GM21367 (cell line): ENCODE results near the gene CCNH.

Experiments
- ATAC-seq: cut with Tn5 transposase; IDR thresholded peaks from one replicate; pipeline ENCODE4 v1.9.1; 2021; ENCODE audit not compliant: unreplicated experiment

CCNH gene

GRCh38 chr5:87403899-87404298, 8.8 kb downstream of the CCNH start:
- no peak for ATAC-seq

GRCh38 chr5:87403409-87403808, 9.3 kb downstream of the CCNH start:
- no peak for ATAC-seq

- no peak for ATAC-seq
Measured at GRCh38 chr5:87401626-87402025, 11.1 kb downstream of the CCNH start.

- peak; percentile 82 for ATAC-seq
Measured at GRCh38 chr5:87400305-87400899, 12.3 kb downstream of the CCNH start.

- no peak for ATAC-seq
Measured at GRCh38 chr5:87399720-87400119, 13.0 kb downstream of the CCNH start.

GRCh38 chr5:87398981-87399614, 13.6 kb downstream of the CCNH start:
- ATAC-seq, result no peak

- no peak for ATAC-seq
Measured at GRCh38 chr5:87394411-87395165, 18.1 kb downstream of the CCNH start.

GRCh38 chr5:87393331-87393730, 19.4 kb downstream of the CCNH start:
- ATAC-seq, result no peak

GRCh38 chr5:87392801-87393200, 19.9 kb downstream of the CCNH start:
- no peak for ATAC-seq

GRCh38 chr5:87392170-87392569, 20.6 kb downstream of the CCNH start:
- no peak for ATAC-seq

- no peak for ATAC-seq
Measured at GRCh38 chr5:87390576-87391199, 22.0 kb downstream of the CCNH start.

GRCh38 chr5:87390075-87390474, 22.7 kb downstream of the CCNH start:
- ATAC-seq, result no peak

- ATAC-seq, result no peak
Measured at GRCh38 chr5:87389296-87390034, 23.3 kb downstream of the CCNH start.

GRCh38 chr5:87388129-87388528, 24.6 kb downstream of the CCNH start:
- ATAC-seq, result no peak

- ATAC-seq, result no peak
Measured at GRCh38 chr5:87385802-87386201, 26.9 kb downstream of the CCNH start.

GRCh38 chr5:87383216-87383615, 29.5 kb downstream of the CCNH start:
- ATAC-seq, result no peak

- no peak for ATAC-seq
Measured at GRCh38 chr5:87382224-87382623, 30.5 kb downstream of the CCNH start.

- ATAC-seq, result no peak
Measured at GRCh38 chr5:87372705-87373104, 40.0 kb downstream of the CCNH start.

- no peak for ATAC-seq
Measured at GRCh38 chr5:87369431-87369830, 43.3 kb downstream of the CCNH start.

- no peak for ATAC-seq
Measured at GRCh38 chr5:87368601-87369000, 44.1 kb downstream of the CCNH start.

- ATAC-seq, result no peak
Measured at GRCh38 chr5:87367243-87367642, 45.5 kb downstream of the CCNH start.
